Tibial nerve (tissue), 4 donors: Measurements from ENCODE around the gene HNRNPC. TPM values are rescaled to one million over a fixed set of nuclear protein-coding genes. Genes with fewer than 3 reads are reported as not detected.
A peak's percentile ranks its signal among the peaks of the same experiment; 100 is the strongest.
"Not testable (repeated sequence)": the region's sequence is repeated elsewhere in the genome, so short reads cannot be mapped to it uniquely, and the experiment has no call there.

Experiments
- DNase-seq, 2 donors: peaks; one replicate each; pipeline ENCODE4 v3.0.0-alpha.2; 2019; ENCODE audit warnings: low spot score in 2 of 2
- H3K27ac ChIP-seq, 4 donors: fragments of 200-600 bp; sonication (generic) in 3 of 4; one replicate each; pipeline ENCODE4 v1.5.1; 2017 to 2019; ENCODE audit warnings: mild to moderate bottlenecking in 1 of 4
- H3K27me3 ChIP-seq, 2 donors: fragments of 200-600 bp; sonication (generic) in 1 of 2; one replicate each; pipeline versions ENCODE4 v1.5.1 to v1.6.0; 2017 to 2019
- H3K36me3 ChIP-seq, 3 donors: fragments of 200-600 bp; sonication (generic); one replicate each; pipeline ENCODE4 v1.5.1; 2018 to 2019
- H3K4me1 ChIP-seq, 4 donors: fragments of 200-600 bp; sonication (generic) in 3 of 4; one replicate each; pipeline ENCODE4 v1.5.1; 2017 to 2019
- H3K4me3 ChIP-seq, 4 donors: fragments of 200-600 bp; sonication (generic) in 3 of 4; one replicate each; pipeline ENCODE4 v1.5.1; 2017 to 2019; ENCODE audit warnings: mild to moderate bottlenecking in 1 of 4, moderate library complexity in 1 of 4
- H3K9me3 ChIP-seq, 4 donors: fragments of 200-600 bp; sonication (generic) in 3 of 4; one replicate each; pipeline ENCODE4 v1.5.1; 2017 to 2019
- EP300 ChIP-seq, 2 donors: sonication (generic); formaldehyde crosslinking; IDR thresholded peaks; one replicate each; pipeline ENCODE4 v1.6.1; 2017; ENCODE audit warnings: antibody characterized with exemption in 2 of 2, mild to moderate bottlenecking in 1 of 2
- POLR2A ChIP-seq, 2 donors: fragments of 450-650 bp; IDR thresholded peaks; one replicate each; pipeline ENCODE4 v1.6.1; 2017; ENCODE audit warnings: antibody characterized with exemption in 2 of 2, mild to moderate bottlenecking in 2 of 2, moderate library complexity in 2 of 2
- WGBS, 2 donors: methylation state at CpG; one replicate each; pipeline ENCODE4 v1.1.5; 2018; 5-methylcytosine and 5-hydroxymethylcytosine counted together
- total RNA-seq, 4 donors: library from RNA; depleted of rRNA; stranded (reverse); fragments of >200 nt; gene quantifications; one replicate each; pipeline ENCODE4 v1.1.0, GENCODE V29; 2016
- TF ChIP-seq, protein P1 (sequence below), 5 experiments: fragments of 200-600 bp in 3 of 5; fragments of 450-650 bp in 2 of 5; sonication (generic) in 3 of 5; IDR thresholded peaks; one replicate each; pipeline ENCODE4 v1.5.1; 2016 to 2019; ENCODE audit warnings: antibody characterized with exemption in 5 of 5, mild to moderate bottlenecking in 3 of 5, moderate library complexity in 2 of 5

Gene HNRNPC
- total RNA-seq, 4 donors from 2014 or later = 349 to 485 (median 426) TPM

DNA sequence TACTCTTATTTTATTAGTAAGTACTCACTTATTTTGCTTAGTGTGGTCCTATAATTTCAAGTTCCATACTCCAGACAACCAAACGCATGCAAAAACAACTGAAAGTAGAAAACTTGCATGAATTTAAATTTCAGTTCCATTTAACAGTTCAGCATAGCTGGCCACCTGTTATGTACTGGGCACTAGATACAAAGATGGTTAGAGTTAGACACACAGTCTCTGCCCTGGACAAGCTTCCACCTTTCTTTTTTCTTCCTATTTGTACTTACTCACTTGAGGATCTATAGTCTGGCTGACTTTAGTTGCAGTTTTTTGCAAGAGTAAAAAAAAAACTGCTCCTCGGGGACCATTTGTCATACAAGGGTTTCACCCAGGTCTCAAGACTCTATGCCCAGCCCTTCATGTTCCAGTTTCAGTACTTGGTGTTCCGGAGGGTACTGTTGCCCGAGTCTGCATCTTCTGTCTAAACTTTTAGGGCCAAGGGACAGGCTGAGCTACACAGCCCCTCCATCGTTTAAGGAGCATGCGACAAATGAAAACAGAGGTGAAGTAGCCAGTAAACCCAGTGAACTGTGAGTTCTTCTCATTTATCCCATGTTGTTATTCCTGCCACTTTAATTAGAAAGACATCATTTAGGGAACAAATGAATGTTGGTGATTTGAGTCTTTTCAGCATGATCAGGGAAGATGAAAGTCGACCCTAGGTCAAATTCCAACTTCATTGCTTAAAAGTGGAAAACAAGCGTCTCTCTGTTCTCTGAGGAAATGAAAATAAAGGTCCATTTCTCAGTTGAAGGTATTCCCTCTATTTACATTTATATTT lies 33.0 kb upstream of the HNRNPC start:
- Histone ChIP-seq H3K27ac (no peak overlapping the region), H3K27me3 (no peaks in the 10 kb centered on the region), H3K4me1 (peaks cover 0 to 6% (median 3%) of the 10 kb centered on the region in 4 donors), H3K4me3 (no peak overlapping the region), H3K36me3 (no peaks in the 10 kb centered on the region), H3K9me3 (no peaks in the 10 kb centered on the region)
- no peak for TF ChIP-seq EP300 (IDR thresholded peaks at IDR 0.05)
- no peak for TF ChIP-seq POLR2A (IDR thresholded peaks at IDR 0.05)
- TF ChIP-seq, protein P1, sequence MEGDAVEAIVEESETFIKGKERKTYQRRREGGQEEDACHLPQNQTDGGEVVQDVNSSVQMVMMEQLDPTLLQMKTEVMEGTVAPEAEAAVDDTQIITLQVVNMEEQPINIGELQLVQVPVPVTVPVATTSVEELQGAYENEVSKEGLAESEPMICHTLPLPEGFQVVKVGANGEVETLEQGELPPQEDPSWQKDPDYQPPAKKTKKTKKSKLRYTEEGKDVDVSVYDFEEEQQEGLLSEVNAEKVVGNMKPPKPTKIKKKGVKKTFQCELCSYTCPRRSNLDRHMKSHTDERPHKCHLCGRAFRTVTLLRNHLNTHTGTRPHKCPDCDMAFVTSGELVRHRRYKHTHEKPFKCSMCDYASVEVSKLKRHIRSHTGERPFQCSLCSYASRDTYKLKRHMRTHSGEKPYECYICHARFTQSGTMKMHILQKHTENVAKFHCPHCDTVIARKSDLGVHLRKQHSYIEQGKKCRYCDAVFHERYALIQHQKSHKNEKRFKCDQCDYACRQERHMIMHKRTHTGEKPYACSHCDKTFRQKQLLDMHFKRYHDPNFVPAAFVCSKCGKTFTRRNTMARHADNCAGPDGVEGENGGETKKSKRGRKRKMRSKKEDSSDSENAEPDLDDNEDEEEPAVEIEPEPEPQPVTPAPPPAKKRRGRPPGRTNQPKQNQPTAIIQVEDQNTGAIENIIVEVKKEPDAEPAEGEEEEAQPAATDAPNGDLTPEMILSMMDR (IDR thresholded peaks at IDR 0.05) = no peak
- 51 to 55% methylated on average over 8 of the region's 8 CpGs for WGBS, 2 donors
- DNase-seq = no peak

DNA sequence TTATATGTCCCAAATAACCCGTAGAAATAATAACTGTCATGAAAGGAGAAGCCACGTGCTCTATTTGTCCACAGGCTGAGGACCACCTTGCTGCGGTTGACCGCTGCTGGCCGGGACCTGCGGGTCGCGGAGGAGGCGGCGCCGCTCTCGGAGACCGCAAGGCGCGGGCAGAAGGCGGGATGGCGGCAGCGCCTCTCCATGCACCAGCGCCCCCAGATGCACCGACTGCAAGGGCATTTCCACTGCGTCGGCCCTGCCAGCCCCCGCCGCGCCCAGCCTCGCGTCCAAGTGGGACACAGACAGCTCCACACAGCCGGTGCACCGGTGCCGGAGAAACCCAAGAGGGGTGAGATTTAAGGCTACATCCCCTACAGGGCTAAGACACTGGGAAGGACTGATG lies 31.6 kb upstream of the HNRNPC start:
- no peak overlapping the region for H3K27ac ChIP-seq
- H3K4me3 ChIP-seq = peak overlapping the region in 2 of 4 donors; percentile 29 to 33
- TF ChIP-seq POLR2A (IDR thresholded peaks at IDR 0.05) (no peak), EP300 (IDR thresholded peaks at IDR 0.05) (no peak)
- TF ChIP-seq, protein P1 (IDR thresholded peaks at IDR 0.05) = peak in 1 of 5 experiments; percentile 18
- DNase-seq = no peak
- H3K36me3 ChIP-seq = no peaks in the 10 kb centered on the region
- peaks cover 0 to 6% (median 3%) of the 10 kb centered on the region in 4 donors for H3K4me1 ChIP-seq
- no peaks in the 10 kb centered on the region for H3K27me3 ChIP-seq
- WGBS, 2 donors = 2 to 4% methylated on average over 22 to 29 of the region's 30 CpGs
- no peaks in the 10 kb centered on the region for H3K9me3 ChIP-seq

DNA sequence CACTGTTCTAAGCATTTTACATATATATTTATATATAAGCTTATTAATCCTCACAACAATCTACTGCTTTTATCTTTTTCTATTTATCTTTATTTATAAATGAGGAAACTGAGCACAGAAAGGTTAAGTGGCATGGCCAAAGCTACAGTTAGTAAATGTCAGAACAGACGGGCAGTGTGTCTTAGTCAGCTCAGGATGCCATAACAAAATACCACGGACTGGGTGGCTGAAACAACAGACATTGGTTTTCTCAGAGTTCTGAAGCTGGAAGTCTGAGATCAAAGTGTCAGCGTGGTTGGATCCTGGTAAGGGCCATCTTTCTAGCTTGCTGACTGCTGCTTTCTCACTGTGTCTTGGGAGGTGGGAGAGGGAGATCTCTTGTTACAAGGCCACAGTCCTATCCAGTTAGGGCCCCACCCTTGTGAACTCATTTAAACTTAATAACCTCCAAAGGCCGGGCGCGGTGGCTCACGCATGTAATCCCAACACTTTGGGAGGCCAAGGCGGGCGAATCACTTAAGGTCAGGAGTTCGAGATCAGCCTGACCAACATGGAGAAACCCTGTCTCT lies 30.4 kb upstream of the HNRNPC start:
- Histone ChIP-seq H3K36me3 (no peaks in the 10 kb centered on the region), H3K27me3 (no peaks in the 10 kb centered on the region), H3K9me3 (no peaks in the 10 kb centered on the region), H3K4me3 (no peak overlapping the region), H3K27ac (no peak overlapping the region), H3K4me1 (peaks cover 0 to 6% (median 3%) of the 10 kb centered on the region in 4 donors)
- TF ChIP-seq, protein P1 (IDR thresholded peaks at IDR 0.05) = no peak
- no peak for TF ChIP-seq POLR2A (IDR thresholded peaks at IDR 0.05)
- TF ChIP-seq EP300 (IDR thresholded peaks at IDR 0.05) = no peak
- WGBS, 2 donors = 82 to 84% methylated on average over 10 of the region's 10 CpGs
- DNase-seq = no peak

DNA sequence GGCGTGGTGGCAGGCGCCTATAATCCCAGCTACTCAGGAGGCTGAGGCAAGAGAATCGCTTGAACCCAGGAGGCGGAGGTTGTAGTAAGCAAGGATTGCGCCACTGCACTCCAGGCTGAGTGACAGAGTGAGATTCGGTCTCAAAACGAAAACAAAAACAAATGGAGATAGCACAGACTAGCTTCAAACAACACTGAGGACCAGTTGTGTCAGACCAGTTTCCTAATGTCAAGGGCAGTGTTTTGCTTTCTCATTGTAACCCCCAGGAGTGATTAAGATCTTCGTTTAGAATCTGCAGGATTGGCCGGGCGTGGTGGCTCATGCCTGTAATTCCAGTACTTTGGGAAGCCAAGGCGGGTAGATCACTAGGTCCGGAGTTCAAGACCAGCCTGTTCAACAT lies 29.1 kb upstream of the HNRNPC start:
- no peak for DNase-seq
- WGBS, 2 donors = 87 to 93% methylated on average over 12 of the region's 12 CpGs
- TF ChIP-seq EP300 (IDR thresholded peaks at IDR 0.05) (no peak), POLR2A (IDR thresholded peaks at IDR 0.05) (no peak)
- TF ChIP-seq, protein P1 (IDR thresholded peaks at IDR 0.05) = no peak
- H3K4me1 ChIP-seq = peaks cover 0 to 6% (median 3%) of the 10 kb centered on the region in 4 donors
- H3K36me3 ChIP-seq = no peaks in the 10 kb centered on the region
- H3K27me3 ChIP-seq = no peaks in the 10 kb centered on the region
- no peaks in the 10 kb centered on the region for H3K9me3 ChIP-seq
- H3K27ac ChIP-seq = no peak overlapping the region
- H3K4me3 ChIP-seq = no peak overlapping the region

DNA sequence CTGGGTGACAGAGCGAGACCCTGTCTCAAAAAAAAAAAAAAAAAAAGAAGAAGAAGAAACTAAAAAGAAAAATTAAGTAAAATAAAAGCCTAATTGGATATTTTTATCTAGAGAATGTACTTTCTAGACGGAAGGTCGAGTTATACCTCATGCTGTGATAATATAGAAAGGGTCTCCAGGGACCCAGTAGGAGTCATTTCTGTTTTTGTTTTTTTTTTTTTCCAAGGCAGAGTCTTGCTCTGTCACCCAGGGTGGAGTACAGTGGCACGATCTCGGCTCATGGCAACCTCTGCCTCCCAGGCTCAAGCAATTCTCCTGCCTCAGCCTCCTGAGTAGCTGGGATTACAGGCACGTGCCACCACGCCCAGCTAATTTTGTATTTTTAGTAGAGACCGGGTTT lies 24.8 kb upstream of the HNRNPC start:
- not testable (repeated sequence) for H3K4me3 ChIP-seq, H3K4me1 ChIP-seq, H3K9me3 ChIP-seq, H3K27ac ChIP-seq, H3K27me3 ChIP-seq, H3K36me3 ChIP-seq, DNase-seq
- 86 to 88% methylated on average over 8 of the region's 8 CpGs for WGBS, 2 donors
